Measurements from ENCODE around the gene SLC8B1.

SLC8B1 gene

DNA sequence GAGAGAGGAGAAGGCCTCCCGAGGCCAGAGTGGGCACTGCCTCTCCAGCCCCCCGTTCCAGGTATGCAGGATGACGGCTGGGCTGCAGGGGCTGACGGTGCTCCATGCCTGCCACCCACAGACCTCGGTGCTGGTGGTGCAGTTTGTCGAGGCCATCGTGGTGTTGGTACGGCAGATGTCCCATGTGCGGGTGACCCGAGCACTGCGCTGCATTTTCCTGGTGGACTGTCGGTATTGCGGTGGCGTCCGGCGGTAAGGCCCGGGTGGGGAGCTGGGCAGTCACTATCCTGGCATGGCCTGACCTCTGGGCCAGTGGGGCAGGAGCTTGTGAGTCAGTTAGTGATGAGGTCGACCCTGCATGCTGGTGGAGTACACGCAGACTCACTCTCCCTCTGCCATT, 66.3 kb downstream of the SLC8B1 start:
- no peak for DNase-seq (ENCODE audit: low spot score)

- DNase-seq (ENCODE audit: low spot score) = no peak
Measured at GRCh38 chr12:113268136-113268535, 66.8 kb downstream of the SLC8B1 start.

DNA sequence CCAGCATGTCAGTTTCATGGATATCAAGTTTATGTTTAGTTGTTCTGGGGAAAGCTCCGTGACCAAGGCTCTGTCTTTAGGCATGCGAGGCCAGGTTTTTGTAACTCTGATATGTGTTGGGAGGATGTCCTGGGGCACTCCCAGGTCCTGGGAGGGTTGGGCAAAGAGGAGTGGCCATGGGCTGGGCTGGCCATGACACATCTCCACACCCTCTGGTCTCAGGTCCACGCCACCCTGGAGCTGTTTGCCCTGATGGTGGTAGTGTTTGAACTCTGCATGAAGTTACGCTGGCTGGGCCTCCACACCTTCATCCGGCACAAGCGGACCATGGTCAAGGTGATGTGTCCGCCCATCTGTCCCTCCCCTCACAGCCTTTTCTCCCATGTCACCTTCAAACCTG, 67.3 kb downstream of the SLC8B1 start:
- DNase-seq (ENCODE audit: low spot score) = no peak

GRCh38 chr12:113266106-113266895, 68.6 kb downstream of the SLC8B1 start:
- DNase-seq (ENCODE audit: low spot score) = no peak

DNA sequence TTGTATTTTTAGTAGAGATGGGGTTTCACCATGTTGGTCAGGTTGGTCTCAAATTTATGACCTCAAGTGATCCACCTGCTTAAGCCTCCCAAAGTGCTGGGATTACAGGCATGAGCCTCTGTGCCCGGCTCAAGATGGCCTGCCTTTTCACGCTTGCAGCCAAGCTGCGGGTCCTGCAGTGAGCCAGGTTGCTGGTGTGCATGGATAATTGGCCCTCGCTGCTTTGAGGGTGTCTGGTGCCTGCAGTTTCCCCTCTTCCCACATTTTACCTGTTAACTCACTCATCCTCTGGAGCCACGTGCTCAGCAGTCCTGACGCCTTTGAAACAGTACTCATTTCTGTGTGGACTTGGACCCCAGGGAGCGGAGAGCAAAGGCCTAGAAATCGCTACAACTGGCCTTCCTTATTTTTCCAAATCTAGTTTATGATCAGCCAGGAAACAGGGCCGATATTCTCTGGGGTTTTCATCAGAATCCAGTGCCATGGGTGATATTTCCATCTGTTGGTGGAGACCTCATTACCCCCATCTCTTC, 71.4 kb downstream of the SLC8B1 start:
- DNase-seq (ENCODE audit: low spot score) = no peak

- DNase-seq (ENCODE audit: low spot score) = no peak
Measured at GRCh38 chr12:113262710-113263109, 72.2 kb downstream of the SLC8B1 start.

GRCh38 chr12:113261847-113262470, 73.0 kb downstream of the SLC8B1 start:
- no peak for DNase-seq (ENCODE audit: low spot score)

- DNase-seq (ENCODE audit: low spot score) = no peak
Measured at GRCh38 chr12:113260636-113261300, 74.1 kb downstream of the SLC8B1 start.

GRCh38 chr12:113260127-113260526, 74.8 kb downstream of the SLC8B1 start:
- no peak for DNase-seq (ENCODE audit: low spot score)

- no peak for DNase-seq (ENCODE audit: low spot score)
Measured at GRCh38 chr12:113257564-113257963, 77.3 kb downstream of the SLC8B1 start.

DNA sequence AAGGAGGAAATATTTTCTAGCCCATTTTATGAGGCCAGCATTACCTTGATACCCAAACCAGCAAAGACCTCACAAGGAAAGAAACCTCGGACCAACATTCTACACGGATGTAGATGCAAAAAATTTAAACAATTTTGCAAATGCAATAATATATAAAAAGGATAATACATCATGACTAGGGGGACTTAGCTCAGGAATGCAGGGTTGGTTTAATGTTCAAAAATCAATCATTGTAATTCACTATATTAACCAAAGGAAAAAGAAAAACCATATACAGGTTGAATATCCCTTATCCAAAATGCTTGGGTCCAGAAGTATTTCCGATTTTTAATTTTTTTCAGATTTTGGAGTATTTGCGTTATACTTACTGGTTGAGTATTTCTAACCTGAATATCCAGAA, 80.6 kb downstream of the SLC8B1 start:
- DNase-seq (ENCODE audit: low spot score) = no peak

DNA sequence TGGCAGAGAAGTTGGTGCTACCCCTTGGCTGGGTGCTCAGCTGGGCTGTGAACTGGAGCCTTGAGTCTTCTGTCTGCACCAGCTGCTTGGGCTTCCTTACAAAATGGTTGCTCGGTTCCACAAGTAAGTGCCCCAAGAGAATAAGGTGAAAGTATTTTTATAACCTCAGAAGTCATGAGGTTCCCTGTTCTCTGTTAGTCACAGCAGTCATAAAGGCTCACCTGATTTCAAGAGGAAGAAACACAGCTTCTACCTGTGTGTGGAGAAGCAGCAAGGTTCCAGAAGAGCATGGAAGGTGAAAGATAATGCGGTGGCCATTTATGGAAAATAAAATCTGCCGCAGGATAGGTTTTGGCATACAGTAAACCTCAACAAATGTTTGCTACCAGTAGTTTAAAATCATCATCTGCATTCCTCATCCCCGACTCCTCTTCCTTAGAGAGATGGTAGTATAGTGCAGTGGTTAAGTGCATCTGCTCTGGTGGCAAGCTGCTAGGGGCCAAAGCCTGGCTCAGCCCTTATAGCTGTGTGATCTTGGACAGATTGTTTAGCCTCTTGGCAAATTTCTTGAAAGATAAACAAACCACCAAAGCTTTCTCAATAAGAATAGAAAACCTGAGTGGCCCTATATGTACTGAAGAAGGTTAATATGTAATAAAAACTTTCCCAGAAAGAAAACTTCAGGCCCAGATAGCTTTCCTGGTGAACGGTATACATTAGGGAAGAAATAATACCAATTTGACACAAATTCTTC, 81.2 kb downstream of the SLC8B1 start:
- no peak for DNase-seq (ENCODE audit: low spot score)

- DNase-seq (ENCODE audit: low spot score) = no peak
Measured at GRCh38 chr12:113252494-113252893, 82.4 kb downstream of the SLC8B1 start.

GRCh38 chr12:113251404-113252070, 83.4 kb downstream of the SLC8B1 start:
- no peak for DNase-seq (ENCODE audit: low spot score)

DNA sequence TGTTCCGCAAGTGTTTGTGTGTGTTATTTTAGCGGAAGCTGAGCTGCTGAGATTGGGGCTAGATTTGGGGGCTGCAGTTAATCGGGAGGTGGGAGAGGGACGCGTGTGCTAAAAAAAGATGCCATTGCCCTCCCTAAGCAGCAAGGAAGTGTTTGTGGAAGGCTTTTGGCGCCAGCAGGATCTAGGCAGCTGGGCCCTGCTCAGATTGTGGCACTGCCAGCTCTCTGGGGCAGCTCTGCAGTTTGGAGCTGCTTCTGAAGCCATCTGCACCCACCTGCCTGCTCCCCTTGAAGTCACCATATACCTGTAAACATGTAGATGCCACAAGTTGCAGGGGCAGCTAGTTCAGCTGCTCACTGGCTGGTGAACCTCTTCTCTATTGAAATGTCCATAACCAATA, 84.9 kb downstream of the SLC8B1 start:
- no peak for DNase-seq (ENCODE audit: low spot score)

DNA sequence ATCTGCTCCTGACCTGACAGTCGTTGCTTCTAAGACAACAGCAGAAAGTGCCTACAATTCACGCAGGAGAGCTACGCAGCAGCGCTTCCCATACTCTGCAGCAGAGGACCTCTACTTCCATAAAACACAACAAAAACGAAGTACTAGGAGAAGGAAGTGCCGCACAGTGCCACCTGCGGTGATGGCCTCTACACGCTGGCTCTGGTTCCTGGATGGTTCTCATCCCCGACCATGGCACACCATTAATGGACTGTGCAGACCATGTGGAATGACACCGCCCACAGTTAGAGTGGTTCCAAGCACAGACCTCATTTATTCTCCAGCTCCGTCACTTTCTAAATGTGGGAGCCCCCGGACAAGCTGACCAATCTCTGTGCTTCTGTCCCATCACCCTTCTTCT, 85.4 kb downstream of the SLC8B1 start:
- no peak for DNase-seq (ENCODE audit: low spot score)

GRCh38 chr12:113248842-113249435, 86.0 kb downstream of the SLC8B1 start:
- DNase-seq (ENCODE audit: low spot score) = no peak

All from germinal center (tissue), 1 donor.